Esophagus squamous epithelium (tissue), 5 donors: Measurements from ENCODE around the gene FCN1. TPM values are rescaled to one million over a fixed set of nuclear protein-coding genes. Genes with fewer than 3 reads are reported as not detected.

ENCODE experiments used
- DNase-seq: peaks from one replicate; lab custom pipeline; 2025; lab: John Stamatoyannopoulos, UW
- H3K27ac ChIP-seq, 4 donors: fragments of 200-600 bp; sonication (generic); one replicate each; pipeline ENCODE4 v1.5.1; 2016 to 2019; ENCODE audit warnings: mild to moderate bottlenecking in 1 of 4
- H3K27me3 ChIP-seq, 4 donors: fragments of 200-600 bp; sonication (generic); 1 replicate in 3 of 4; 2 replicates in 1 of 4; pipeline versions ENCODE4 v1.5.1 to v1.6.0; 2017 to 2021; ENCODE audit warnings: antibody characterized with exemption in 1 of 4
- H3K36me3 ChIP-seq, 3 donors: fragments of 200-600 bp; sonication (generic); one replicate each; pipeline ENCODE4 v1.5.1; 2016 to 2019
- H3K4me1 ChIP-seq, 3 donors: fragments of 200-600 bp; sonication (generic); one replicate each; pipeline ENCODE4 v1.5.1; 2017 to 2019
- H3K4me3 ChIP-seq, 4 donors: fragments of 200-600 bp; sonication (generic); 1 replicate in 3 of 4; 2 replicates in 1 of 4; pipeline ENCODE4 v1.5.1; 2016 to 2019; ENCODE audit warnings: mild to moderate bottlenecking in 2 of 4, moderate library complexity in 1 of 4
- H3K9me3 ChIP-seq, 3 donors: fragments of 200-600 bp; sonication (generic); one replicate each; pipeline ENCODE4 v1.5.1; 2016 to 2019
- POLR2A ChIP-seq, 4 donors: fragments of 450-650 bp; IDR thresholded peaks; one replicate each; pipeline ENCODE4 v1.6.1; 2017; ENCODE audit warnings: antibody characterized with exemption in 4 of 4, mild to moderate bottlenecking in 4 of 4, moderate library complexity in 3 of 4
- WGBS, 2 donors: methylation state at CpG; one replicate each; pipeline ENCODE4 v1.1.5; 2018; 5-methylcytosine and 5-hydroxymethylcytosine counted together
- intact Hi-C: fragments of 100-400 bp; cut with DNase I; formaldehyde crosslinking; loops from one replicate; pipeline ENCODE4 v1.15.0; 2022
- total RNA-seq, 4 donors: library from RNA; depleted of rRNA; stranded (reverse); fragments of >200 nt; gene quantifications; one replicate each; pipeline ENCODE4 v1.1.0, GENCODE V29; 2016
- TF ChIP-seq, protein P1 (sequence below), 6 experiments: fragments of 450-650 bp in 4 of 6; fragments of 200-600 bp in 2 of 6; sonication (generic) in 2 of 6; IDR thresholded peaks; one replicate each; pipeline ENCODE4 v1.5.1; 2016 to 2019; ENCODE audit warnings: antibody characterized with exemption in 6 of 6, mild to moderate bottlenecking in 4 of 6, moderate library complexity in 4 of 6
- donor health status: DM: yes; HTN: yes; CAD: no.

Gene FCN1
- total RNA-seq, 4 donors from 2014 or later = 0.22 to 5.7 (median 0.76) TPM; not detected in 1

DNA sequence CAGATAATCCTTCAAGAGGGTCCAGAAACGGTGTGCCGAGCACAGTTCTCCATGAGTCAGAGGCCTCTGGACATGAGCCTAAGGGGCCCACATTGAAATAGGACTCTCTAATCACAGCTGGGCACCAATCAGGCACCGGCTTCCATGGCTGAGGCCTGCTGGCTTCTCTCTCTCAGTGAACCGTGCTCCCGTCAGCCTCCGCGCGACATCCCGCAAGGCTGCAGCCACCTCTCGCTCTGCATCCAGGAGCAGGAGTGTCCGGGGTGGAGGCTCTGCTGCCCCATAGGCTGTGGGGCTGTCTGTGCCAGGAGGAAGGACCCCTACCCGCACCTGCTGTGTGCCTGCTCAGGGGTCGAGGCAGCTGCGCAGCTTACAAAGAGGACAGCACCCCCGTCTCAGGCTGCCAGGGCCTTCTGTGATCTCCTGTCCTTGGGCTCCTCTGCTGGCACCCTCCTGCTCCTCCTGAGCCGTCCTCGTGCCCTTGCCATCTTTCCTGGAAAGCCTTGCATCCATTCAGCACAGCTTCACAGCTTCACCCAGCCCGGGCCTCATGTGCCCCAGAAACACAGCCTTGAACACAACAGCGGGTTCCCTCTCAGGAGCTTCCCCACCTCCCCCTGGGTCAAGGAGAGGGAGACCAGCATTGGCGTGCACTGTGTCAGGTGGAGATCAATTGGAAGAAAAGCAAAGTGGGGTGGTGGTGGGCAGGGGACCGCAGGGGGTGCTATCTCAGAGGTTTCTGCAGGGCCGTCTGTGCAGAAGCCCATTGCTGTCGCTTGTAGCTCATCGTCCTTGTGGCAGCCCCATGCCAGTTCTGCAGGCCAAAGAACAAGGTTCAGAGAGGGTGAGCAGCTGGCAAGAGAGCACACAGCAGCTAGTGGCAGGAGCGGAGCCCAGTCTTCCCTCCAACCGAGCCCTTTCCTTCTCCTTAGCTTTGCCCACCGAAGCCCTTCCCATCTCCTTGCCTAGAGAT is 22.8 kb upstream of the FCN1 start:
- Histone ChIP-seq H3K27me3 (peaks cover 0 to 100% (median 0%) of the 10 kb centered on the region in 4 donors), H3K36me3 (no peaks in the 10 kb centered on the region), H3K9me3 (no peaks in the 10 kb centered on the region), H3K4me3 (no peak overlapping the region), H3K4me1 (peaks cover 3 to 29% (median 17%) of the 10 kb centered on the region in 3 donors), H3K27ac (no peak overlapping the region)
- 86 to 89% methylated on average over 18 to 21 of the region's 27 CpGs for WGBS, 2 donors
- DNase-seq = no peak
- intact Hi-C loops = no loop called here
- TF ChIP-seq, protein P1, sequence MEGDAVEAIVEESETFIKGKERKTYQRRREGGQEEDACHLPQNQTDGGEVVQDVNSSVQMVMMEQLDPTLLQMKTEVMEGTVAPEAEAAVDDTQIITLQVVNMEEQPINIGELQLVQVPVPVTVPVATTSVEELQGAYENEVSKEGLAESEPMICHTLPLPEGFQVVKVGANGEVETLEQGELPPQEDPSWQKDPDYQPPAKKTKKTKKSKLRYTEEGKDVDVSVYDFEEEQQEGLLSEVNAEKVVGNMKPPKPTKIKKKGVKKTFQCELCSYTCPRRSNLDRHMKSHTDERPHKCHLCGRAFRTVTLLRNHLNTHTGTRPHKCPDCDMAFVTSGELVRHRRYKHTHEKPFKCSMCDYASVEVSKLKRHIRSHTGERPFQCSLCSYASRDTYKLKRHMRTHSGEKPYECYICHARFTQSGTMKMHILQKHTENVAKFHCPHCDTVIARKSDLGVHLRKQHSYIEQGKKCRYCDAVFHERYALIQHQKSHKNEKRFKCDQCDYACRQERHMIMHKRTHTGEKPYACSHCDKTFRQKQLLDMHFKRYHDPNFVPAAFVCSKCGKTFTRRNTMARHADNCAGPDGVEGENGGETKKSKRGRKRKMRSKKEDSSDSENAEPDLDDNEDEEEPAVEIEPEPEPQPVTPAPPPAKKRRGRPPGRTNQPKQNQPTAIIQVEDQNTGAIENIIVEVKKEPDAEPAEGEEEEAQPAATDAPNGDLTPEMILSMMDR (IDR thresholded peaks at IDR 0.05) = no peak
- no peak for TF ChIP-seq POLR2A (IDR thresholded peaks at IDR 0.05)

DNA sequence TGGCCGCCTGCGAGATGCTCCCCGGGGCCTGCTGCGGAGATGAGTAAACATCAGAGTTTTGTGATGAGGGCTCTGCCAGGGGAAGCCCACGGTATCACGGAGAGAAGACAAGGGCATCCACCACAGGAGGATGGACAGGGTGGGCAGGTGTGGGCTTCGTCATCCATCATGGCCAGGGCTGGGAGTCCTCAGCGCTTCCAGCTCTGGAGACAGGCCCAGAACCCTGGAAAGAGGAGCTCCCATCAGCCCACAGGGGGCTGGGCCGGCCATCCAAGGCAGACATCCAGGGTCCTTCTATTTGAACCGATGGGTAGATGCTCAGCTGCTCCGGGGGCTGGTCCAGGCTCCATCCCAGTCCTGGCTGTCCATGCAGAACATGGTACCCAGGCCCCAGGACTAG is 22.1 kb upstream of the FCN1 start:
- no peak overlapping the region for H3K27ac ChIP-seq
- intact Hi-C loops = no loop called here
- H3K4me1 ChIP-seq = peaks cover under 1 to 25% (median 15%) of the 10 kb centered on the region in 3 donors
- H3K9me3 ChIP-seq = no peaks in the 10 kb centered on the region
- no peak overlapping the region for H3K4me3 ChIP-seq
- no peak for DNase-seq
- TF ChIP-seq, protein P1 (IDR thresholded peaks at IDR 0.05) = no peak
- no peak for TF ChIP-seq POLR2A (IDR thresholded peaks at IDR 0.05)
- H3K36me3 ChIP-seq = no peaks in the 10 kb centered on the region
- H3K27me3 ChIP-seq = peaks cover 0 to 100% (median 0%) of the 10 kb centered on the region in 4 donors
- WGBS, 2 donors = 74 to 83% methylated on average over 8 to 9 of the region's 11 CpGs

DNA sequence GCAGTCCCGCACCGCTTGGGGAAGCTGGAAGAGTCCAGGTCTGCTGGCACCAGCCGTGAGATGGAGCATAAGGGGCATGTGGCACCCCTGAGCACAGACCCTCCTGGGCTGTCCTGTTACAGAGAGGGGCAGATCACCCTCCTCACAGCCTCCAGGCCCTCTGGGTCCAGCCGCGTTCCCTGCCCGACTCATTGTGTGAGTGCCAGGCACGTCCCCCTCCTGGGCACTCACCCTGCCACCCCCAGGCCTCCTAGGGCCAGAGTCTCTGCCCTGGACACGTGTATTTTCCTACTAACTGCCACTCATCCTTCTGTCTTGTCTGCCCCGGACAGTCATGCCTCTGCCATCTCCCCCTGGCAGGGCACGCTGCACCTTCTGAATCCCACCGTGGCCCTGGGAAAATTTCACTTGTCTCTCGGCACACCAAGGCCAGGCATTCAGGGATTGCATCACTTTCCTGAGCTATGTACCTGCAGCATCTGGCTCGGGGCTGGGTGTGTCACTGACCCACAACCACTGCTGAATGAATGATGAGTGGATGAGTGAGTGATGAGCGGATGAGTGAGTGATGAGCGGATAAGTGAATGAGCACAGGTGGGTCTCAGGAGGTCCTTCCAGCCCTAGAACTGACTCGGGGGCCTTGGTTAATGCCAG is 21.5 kb upstream of the FCN1 start:
- intact Hi-C loops = no loop called here
- H3K36me3 ChIP-seq = no peaks in the 10 kb centered on the region
- H3K9me3 ChIP-seq = no peaks in the 10 kb centered on the region
- no peak overlapping the region for H3K4me3 ChIP-seq
- DNase-seq = no peak
- no peak overlapping the region for H3K27ac ChIP-seq
- TF ChIP-seq, protein P1 (IDR thresholded peaks at IDR 0.05) = no peak
- peaks cover 0 to 19% (median 8%) of the 10 kb centered on the region in 3 donors for H3K4me1 ChIP-seq
- WGBS, 2 donors = 62 to 81% methylated on average over 6 to 7 of the region's 16 CpGs
- peaks cover 0 to 100% (median 0%) of the 10 kb centered on the region in 4 donors for H3K27me3 ChIP-seq

DNA sequence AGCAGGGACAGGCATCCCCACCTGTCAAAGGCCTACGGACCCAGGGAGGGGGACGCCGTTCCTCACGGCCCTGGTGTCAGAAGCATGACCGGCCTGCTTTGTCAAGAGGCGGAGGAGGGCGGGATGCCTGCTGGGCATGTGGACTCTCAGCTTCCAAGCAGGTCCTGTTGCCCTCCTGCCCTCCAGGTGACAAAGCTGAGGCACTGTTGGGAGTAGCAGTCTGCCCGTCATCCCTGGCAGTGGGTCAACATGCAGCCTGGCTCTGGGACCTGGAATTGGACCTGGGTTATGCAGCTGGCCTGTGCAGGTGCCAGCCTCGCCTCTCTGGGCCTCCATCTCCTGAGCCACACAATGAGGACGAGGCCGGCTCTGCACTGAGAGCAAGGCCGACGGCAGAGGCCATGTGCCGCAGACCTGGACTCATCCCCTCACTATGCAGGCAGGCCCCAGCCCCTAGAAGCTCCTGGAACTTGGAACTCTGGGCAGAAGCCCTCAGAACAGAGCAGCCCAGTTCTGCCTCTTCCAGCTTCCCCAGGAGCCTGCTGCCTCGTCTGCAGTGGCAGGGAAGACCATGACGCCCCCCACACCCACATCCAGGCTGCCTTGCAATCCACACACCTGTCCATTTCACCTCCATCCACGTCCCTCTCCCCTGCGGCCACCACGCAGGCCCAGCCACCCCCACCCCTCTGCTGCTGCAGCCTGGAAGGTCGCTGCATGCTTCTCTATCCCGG is 20.8 kb upstream of the FCN1 start:
- Histone ChIP-seq H3K4me1 (peaks cover 0 to 12% (median 1%) of the 10 kb centered on the region in 3 donors), H3K4me3 (no peak overlapping the region), H3K9me3 (no peaks in the 10 kb centered on the region), H3K27ac (no peak overlapping the region), H3K27me3 (peaks cover 0 to 100% (median 0%) of the 10 kb centered on the region in 4 donors), H3K36me3 (no peaks in the 10 kb centered on the region)
- DNase-seq = no peak
- 58 to 60% methylated on average over 3 to 5 of the region's 21 CpGs for WGBS, 2 donors
- intact Hi-C loops = no loop called here
- TF ChIP-seq POLR2A (IDR thresholded peaks at IDR 0.05) = no peak
- TF ChIP-seq, protein P1 (IDR thresholded peaks at IDR 0.05) = no peak
